ENCODE measurements around the gene PTGES3.
A peak's percentile ranks its signal among the peaks of the same experiment; 100 is the strongest.
"Not testable (repeated sequence)": the region's sequence is repeated elsewhere in the genome, so short reads cannot be mapped to it uniquely, and the experiment has no call there.

PTGES3 gene

DNA sequence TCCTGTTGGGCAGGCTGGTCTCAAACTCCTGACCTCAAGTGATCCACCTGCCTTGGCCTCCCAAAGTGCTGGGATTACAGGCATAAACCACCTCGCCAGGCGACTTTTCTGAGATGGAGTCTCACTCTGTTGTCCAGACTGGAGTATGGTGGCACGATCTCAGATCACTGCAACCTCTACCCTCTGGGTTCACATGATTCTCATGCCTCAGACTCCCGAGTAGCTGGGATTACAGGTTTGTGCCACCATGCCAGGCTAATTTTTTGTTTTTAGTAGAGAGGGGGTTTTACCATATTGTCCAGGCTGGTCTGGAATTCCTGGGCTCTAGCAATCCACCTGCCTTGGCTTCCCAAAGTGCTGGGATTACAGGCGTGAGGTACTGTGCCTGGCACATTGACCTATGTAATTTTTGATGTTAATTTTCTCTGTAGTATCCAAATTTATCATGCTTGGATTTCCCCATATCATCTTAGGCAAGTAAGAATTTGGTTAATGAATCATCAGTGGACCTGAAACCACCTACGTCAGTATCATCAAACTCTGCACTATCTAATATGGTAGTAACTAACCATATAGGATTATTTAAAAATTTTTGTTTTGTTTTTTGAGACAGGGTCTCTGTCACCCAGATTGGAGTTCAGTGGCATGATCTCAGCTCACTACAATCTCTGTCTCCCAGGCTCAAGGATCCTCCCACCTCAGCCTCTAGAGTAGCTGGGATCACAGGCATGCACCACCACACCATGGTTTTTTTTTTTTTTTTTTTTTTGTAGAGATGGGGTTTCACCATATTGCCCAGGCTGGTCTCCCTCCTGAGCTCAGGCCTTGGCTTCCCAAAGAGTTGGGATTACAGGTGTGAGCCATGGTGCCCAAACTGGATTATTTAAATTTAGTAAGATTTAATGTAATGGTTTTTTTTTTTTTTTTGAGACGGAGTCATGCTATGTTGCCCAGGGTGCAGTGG lies 30.4 kb downstream of the PTGES3 start:
- no peak for DNase-seq

DNA sequence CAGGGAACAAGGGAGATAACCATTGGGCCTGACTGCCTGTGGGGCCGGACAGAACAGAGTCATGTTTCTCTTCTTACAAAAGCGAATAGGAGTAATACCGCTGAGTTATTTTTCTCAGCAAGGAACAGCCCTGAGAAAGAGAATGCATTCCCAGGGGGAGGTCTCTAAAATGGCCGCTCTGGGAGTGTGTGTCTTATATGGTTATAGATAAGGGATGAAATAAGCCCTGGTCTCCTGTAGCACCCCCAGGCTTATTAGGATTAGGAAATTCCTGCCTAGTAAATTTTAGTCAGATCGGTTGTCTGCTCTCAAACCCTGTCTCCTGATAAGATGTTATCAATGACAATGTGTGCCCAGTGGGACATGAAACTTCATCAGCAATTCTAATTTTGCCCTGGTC lies 34.3 kb downstream of the PTGES3 start:
- DNase-seq, result not testable (repeated sequence)

DNA sequence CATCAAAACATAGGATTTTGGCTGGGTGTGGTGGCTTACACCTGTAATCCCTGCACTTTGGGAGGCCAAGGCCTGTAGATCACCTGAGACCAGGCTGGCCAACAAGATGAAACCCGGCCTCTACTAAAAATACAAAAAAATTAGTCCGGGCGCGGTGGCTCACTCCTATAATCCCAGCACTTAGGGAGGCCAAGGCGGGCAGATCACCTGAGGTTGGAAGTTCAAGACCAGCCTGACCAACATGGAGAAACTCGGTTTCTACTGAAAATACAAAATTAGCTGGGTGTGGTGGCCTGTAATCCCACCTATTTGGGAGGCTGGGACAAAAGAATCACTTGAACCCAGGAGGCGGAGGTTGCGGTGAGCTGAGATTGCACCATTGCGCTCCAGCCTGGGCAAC lies 40.1 kb downstream of the PTGES3 start:
- not testable (repeated sequence) for DNase-seq

GRCh38 chr12:56645717-56646446 lies 42.2 kb downstream of the PTGES3 start, which contains the start of gene ATP5F1B:
Gene ATP5F1B (minus strand): TSS chr12:56645984. CDS start chr12:56645963, 21 bp downstream.
- peak; percentile 52 to 99 (median 93) for DNase-seq

GRCh38 chr12:56645201-56645716 lies 42.8 kb downstream of the PTGES3 start:
- peak in 11 of 56 donors; percentile 1 to 49 (median 11) for DNase-seq

DNA sequence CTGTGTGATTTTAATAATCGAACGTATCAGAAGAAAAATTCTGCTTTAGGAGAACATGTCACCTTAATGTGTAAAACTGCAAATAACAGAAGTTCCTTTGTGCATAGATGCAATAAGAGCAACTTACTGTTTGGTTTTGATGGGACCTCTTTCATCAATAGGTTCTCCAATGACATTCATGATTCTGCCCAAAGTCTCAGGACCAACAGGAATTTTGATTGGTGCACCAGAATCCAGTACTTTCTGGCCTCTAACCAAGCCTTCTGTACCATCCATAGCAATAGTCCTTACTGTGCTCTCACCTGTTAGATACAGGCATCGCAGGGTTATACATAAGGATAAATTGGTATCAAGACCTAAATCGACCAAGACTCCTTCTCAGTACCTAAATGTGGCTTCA lies 43.4 kb downstream of the PTGES3 start:
- DNase-seq, result no peak

DNA sequence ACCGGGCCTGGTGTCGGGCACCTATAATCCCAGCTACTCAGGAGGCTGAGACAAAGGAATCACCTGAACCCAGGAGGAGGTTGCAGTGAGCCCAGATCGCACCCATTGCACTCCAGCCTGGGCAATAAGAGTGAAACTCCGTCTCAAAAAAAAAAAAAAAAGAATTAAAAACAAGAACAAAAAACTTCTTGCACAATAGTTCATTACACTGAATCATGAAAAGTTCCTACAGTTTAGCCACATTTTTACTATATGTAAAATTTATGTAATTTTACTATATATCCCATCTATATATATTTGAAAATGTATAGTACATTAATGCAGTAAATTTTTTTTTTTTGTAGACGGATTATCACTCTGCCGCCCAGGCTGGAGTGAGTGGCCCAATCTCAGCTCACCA lies 46.9 kb downstream of the PTGES3 start:
- no peak for DNase-seq

DNA sequence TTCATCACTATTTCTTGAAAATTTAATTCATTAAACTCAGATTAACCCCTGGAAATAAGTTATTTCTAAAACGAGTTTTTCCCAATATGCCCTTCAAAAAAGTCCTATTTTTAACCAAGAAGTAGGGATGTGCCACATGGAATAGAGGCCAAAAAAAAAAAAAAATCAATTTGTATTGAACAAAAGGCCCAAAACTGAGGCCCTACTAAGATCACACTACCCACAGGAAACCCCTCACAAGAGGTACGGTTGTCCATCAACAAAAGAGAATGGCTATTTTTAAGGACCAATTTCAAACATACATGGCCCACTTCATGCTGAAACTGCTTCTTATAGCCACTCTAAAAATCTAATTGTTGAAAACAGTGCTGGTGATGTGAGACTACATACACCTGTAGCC lies 50.5 kb downstream of the PTGES3 start:
- no peak for DNase-seq

DNA sequence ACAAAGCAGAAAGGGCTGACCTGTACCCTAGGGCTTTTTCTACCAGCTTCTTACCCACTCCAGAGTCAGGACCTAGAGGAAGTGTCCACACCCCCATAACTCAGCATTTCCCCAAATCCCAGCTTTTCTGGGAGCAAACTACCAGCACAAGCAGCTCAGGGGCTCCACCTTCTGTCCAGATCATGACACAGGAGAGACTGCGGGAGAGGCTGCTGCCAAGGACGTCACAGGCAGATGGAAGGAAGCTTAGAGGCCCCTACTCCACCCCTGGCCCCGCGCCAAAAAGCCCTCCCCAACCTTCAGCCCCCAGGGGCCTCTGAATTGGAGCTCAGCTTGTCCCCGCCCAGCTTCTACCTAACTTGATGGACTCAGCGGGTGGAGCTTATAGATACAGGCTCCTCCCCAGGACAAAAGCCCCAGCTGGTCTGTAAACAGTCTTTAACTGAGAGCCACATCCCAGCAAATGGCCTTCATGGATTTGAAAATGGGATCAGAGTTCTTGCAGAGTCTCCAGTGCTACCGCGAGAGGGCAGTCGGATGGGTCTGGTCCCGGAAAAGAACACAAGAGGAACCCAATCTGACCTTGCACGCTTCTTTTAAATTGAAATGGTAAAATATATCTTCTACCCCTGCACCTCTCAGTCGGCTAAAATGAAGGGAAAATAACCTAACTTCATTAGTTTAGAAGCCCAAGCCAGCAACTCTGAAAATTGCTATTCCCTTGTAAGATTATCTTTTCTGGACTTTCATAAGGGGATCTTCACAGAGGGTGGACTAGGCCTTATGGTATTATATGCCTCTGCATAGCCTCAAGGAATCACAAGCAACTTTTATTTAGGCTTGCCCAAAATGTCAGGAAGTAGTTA lies 51.2 kb downstream of the PTGES3 start:
- peak; percentile 61 to 97 (median 90) for DNase-seq

DNA sequence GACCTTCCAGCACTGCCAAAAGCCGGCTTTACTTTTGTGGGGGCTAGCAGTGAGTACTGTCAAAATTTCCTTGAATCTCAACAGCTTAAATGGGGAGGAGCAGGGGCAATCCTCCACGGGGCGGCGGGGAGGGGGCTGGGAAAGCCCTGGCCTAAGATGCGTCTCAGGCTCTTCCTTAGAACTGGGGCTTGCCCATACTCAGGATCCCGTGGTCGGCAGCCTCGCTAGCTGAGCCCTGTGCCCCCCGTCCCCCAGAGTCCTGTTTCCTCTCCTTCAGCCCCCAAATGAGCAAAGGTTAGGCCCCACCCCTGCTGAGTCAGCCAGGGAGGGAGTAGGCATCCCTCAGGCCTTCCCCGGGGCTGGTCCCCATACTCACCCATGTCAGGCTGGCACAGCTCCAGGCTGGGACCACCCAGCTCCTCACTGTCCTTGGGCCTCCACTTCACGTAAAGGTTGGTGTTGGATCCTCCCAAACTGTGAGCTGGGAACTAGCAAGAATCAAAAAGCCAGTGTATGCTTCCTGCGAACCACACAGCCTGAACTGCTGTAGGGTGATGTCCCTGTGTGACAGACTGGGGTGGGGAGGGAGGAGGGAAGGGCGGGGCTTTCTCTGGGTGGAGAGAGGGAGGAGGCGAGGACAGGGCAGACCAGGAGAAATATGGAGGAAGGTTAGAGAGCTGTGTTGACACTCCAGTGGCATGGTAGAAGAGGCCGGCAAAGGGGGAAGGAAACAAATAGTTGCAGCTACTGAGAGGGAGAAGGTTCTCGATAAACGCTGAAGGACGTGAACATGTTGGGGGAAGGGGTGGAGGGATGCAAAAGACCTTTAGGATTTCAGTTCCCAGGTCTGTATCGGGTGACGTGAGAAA lies 52.0 kb downstream of the PTGES3 start:
- DNase-seq, result peak in 55 of 56 donors; percentile 49 to 91 (median 76)

DNA sequence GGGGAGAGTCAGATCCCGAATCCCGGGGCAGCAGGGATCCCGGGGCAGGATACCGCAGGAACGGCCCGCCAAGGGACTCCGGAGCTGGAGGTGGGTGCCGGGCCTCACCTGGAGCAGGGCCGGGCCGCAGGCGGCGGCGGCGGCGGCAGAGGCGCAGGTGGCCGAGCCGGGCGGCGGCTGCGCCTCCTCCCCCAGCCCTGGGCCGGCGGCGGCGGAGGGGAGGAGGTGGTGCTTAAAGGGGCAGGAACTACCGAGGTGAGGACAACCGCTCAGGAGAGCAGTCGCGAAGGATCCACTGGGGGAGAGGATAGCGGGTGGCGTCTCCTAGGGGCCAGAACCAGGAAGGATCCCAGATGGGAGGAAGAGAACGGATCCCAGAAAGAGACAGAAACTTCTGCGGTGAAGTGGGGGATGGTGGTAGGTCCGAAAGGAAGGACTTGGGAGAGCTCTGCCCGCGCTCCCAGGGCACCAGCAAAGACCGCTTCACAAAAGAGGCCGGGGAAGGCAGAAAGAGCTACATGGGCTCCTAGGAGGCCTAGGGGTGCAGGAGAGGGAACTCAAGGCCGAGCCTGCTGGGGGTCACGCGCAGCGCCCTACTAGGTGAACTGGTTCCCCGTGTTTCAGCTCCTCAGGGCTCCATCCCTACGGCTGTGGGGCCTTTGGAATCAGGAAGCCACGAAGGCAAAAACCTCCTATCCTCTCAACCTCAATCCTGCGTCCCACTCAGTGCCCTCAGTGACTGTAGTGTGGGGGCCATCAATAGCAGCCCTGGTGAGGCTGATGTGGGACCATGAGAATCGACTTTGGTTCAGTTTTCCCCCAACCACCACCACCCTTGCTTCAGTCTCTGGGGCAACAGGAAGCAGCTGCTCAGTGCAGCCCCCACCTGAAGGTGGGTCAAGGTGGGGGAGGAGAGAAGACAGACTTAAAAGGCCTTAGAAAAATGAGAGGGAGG lies 53.0 kb downstream of the PTGES3 start:
- DNase-seq, result peak in 48 of 56 donors; percentile 16 to 78 (median 49)

DNA sequence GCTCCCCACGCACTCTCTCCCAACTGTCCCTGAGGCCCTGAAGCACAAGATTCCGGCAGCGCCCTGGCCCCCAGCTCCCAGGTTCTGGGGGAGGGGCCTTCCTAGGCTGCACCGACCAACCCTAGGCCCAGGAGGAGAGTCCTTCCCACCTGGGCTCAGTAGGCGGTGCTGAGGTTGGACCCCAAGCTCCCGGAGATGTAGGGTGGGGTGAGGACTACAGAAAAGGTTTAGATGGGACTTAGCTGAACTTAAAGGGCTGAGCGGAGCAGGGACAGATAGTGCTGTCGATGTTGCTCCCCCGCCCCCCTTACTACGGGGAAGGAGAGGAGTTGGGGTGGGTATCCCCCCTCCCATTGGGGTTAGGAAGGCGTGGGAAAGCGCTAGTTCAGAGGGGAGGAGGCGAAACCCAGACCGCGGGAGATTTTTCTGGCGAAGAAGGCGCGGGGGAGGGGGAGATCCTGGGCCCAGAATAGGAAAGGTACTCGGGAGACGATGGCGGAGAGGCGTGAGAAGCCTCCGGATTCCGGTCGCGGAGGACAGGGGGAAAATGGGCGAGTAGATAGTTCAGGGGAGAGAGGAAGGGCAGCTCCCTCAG lies 53.7 kb downstream of the PTGES3 start:
- peak in 16 of 56 donors; percentile 3 to 61 (median 35) for DNase-seq

DNA sequence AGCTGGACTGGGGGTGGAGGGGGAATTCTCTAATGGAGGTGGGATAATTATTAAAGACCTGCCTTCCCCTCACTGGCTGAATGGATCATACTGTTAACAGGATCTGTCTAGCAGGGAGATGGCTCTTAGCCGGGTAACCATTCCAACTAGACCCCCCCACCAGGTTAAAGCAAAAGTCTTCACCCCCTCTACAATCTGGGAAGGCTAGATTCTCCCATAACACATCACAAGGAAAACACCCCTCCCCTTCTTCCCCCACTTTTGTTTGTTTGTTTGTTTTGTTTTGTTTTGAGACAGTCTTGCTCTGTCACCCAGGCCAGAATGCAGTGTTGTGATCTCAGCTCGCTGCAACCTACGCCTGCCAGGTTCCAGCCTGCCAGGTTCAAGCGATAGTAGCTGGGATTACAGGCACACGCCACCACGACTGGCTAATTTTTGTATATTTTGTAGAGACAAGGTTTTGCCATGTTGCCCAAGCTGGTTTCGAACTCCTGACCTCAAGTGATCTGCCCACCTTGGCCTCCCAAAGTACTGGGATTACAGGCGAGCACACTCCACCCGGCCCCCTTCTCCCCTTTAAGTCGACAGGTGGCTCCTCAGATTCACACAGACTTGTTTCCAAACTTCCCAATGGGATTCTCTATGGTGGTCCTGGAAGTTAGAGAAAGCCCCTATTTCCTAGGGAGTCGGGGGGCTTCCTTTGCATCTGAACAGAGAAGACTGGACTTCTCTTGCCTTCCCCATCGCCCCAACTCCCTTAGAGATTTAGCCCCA lies 54.4 kb downstream of the PTGES3 start:
- no peak for DNase-seq

DNA sequence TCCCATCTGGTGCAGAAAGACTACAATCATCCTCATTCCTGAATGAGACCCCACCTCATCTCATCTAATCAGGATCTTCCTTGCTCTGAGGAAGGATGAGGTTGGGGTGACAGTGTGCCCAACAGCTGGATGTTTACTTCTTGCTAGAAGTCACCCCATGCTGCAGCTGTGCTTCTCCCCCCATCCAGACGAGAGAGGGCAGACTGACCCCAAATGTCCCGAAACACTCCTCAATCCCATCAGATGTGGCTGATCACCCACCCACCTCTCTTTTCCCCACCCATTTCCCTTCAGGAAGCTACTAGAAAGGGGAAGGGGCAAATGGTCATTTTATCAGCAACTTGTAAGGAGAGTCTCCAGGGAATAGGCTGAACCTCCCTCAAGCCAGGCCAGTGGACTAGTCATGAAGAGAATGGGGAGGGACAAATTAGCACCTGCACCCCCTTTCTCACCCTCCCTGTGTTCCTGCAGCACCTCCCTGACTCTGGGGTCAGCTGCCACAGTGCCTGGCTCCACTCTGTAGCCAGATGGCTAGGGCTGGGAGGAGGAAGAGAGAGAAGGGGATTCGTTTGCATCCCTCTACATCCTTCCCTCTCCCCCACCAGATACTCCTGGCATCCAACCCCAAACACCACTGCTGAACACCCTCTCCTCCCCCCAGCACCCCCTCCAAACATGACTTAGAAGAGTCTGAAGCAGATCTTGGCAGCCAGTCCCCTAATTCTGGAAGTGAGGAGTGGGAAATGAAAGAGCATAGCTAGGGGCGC lies 55.2 kb downstream of the PTGES3 start:
- peak in 1 of 56 donors; percentile 4 for DNase-seq

DNA sequence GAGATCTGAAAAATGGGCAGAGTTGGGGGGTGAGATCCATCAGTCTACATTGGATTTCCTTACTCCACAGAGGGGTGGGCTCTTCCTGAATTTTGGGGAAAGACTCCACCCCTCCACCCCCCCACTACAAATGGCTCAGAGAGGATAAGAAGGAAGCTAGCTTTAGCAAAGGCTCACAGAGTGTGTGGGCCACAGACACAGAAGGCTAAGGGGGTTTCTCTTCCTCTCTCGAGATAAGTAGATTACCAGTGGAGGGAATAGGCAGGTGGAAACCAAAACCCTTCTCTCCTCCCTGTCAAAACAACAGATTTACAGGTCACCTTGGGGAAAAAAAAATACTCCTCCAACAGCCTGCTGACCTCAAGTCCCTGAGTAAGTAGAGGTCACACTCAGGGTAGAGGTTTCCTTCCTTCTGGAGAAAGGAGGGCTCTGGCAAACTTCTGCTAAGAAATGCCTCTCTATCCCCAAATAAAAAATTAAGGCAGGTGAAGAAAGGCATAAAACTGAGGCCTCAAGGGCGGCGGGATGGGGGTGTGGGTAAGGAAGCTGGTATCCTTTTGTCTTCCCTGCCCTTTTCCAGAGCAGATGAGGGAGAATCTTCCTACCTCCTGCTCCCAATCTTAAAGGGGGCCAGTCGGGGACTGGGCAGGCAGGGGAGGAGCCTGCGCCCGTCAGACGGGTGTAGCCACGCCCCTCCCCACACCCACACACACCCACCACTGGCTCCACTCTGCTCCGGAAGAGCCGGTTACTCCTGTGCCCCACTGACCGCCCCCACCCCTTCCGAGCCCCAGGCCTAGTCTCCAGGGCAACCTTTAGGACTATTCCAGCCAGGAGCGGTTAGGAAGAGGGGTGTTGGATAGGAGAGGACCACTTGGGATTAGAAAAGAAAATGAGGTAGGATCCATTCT lies 56.0 kb downstream of the PTGES3 start:
- peak in 31 of 56 donors; percentile 1 to 59 (median 19) for DNase-seq
